ENCODE results near the gene OR51B4. TPM values are rescaled to one million over a fixed set of nuclear protein-coding genes. Genes with fewer than 3 reads are reported as not detected.
"Not testable (repeated sequence)": the region's sequence is repeated elsewhere in the genome, so short reads cannot be mapped to it uniquely, and the experiment has no call there.

The OR51B4 gene, protein sequence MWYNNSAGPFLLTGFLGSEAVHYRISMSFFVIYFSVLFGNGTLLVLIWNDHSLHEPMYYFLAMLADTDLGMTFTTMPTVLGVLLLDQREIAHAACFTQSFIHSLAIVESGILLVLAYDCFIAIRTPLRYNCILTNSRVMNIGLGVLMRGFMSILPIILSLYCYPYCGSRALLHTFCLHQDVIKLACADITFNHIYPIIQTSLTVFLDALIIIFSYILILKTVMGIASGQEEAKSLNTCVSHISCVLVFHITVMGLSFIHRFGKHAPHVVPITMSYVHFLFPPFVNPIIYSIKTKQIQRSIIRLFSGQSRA
- total RNA-seq, result not detected

DNA sequence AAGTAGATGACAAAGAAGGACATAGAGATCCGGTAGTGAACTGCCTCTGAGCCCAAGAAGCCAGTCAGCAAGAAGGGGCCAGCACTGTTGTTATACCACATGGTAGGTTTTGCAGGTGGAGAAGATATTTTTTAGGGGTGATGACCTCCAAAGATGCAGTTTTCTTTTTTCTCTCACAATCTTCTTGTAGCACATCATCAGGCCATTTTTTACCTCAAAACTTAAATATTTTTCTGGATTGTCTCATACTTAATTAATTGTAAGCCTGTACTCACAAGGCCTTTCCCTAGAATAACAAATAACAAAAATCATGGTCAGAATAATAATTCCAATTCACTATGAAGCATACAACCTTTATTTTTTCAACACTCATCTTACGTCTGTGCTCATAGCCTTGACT, at the start of gene OR51B4:
TSS of gene OR51B4 (minus strand) at position 101 of the 400 bp plus-strand sequence. CDS start at position 101, 0 bp downstream.
- no peaks in the 10 kb centered on the region for H3K36me3 Mint-ChIP-seq (ENCODE audit: insufficient read depth in 2 of 2)
- no peaks in the 10 kb centered on the region for H3K9me3 Mint-ChIP-seq
- no peak within 1 kb of the TSS for H3K4me3 Mint-ChIP-seq
- DNase-seq, result no peak
- ATAC-seq (replicated peaks in 1 of 2), result no peak
- H3K4me1 Mint-ChIP-seq (ENCODE audit: low read depth), result no peaks in the 10 kb centered on the region
- H3K27me3 Mint-ChIP-seq (ENCODE audit: low read depth), result peaks cover 6% of the 10 kb centered on the region
- H3K27ac Mint-ChIP-seq, result no peak within 1 kb of the TSS

DNA sequence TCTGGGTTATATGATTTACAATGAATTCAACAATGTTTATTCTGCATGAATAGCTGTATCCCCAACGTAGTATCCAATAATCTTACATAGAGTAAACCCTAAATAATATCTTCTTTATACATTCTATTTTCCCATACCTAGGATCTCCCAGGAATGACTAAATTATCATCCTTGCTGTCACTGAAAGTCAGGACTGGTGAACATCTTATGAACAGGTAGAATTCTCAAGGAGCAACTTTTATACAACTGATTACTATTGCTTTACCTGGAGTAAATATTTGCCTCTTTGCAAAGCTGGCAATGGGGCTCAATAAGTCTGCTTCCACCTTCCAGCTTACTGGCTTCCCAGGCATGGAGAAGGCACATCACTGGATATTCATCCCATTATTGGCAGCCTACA, 49.5 kb upstream of the OR51B4 start, which contains the start of gene OR51B6:
TSS of gene OR51B6 (plus strand) at position 301 of the 400 bp plus-strand sequence. CDS start at position 301, 0 bp downstream.
- DNase-seq (no peak), ATAC-seq (replicated peaks in 1 of 2) (no peak)
- no peak within 1 kb of the TSS for H3K4me3 Mint-ChIP-seq
- H3K27me3 Mint-ChIP-seq (ENCODE audit: low read depth), result peaks cover 14% of the 10 kb centered on the region
- peaks cover 0 to 3% of the 10 kb centered on the region in 2 donors for H3K9me3 Mint-ChIP-seq
- H3K4me1 Mint-ChIP-seq (ENCODE audit: low read depth), result no peaks in the 10 kb centered on the region
- no peaks in the 10 kb centered on the region for H3K36me3 Mint-ChIP-seq (ENCODE audit: insufficient read depth in 2 of 2)
- no peak within 1 kb of the TSS for H3K27ac Mint-ChIP-seq

DNA sequence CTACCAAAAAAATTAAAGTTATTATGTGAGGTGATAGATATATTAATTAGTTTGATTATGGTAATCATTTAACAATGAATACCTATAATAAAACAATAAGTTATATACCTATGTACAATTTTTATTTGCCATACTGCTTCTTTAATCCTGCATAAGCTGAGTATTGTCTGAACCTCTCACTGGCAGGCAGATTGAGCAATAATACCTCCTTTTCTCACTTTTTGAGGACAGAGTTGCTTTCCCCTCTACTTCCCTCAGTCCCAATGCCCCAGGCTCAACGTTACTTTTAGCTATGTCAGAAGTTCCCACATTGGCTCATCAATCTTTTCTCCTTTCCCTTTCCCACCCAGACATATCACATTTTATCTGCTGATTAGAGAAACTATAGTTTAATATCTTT, 47.8 kb upstream of the OR51B4 start:
- Mint-ChIP-seq H3K36me3 (ENCODE audit: insufficient read depth in 2 of 2) (no peaks in the 10 kb centered on the region), H3K27ac (no peak overlapping the region), H3K4me3 (no peak overlapping the region), H3K27me3 (ENCODE audit: low read depth) (peaks cover 14% of the 10 kb centered on the region), H3K9me3 (peaks cover 0 to 3% of the 10 kb centered on the region in 2 donors), H3K4me1 (ENCODE audit: low read depth) (no peaks in the 10 kb centered on the region)
- DNase-seq (no peak), ATAC-seq (replicated peaks in 1 of 2) (no peak)

DNA sequence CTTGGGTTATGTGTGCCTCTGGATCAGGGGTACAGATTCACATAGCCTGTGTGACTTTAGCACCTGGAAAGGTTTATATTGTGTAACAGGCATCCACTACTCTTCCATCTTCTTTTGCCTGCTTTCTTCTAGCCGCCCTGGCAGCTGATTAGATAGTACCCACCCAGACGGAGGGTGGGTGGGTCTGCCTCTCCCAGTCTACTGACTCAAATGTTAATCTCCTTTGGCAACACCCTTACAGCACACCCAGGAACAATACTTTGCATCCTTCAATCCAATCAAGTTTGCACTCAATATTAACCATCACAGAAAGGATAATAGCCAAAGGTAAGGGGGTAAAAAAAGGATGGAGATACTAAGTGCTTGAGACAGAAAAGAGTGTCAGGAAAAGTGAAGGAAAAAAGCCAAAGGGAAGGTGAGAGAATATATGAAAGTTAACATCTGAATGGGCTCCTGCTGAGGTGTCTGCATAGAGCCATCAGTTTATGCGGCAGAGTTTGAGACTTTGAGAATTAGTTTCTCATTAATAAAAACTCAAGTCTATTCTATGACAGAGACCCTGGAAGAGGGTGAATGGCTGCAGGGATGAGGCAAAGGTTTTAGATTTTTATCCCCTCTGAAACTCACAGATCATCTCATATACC, 46.9 kb upstream of the OR51B4 start:
- no peak overlapping the region for H3K27ac Mint-ChIP-seq
- ATAC-seq (replicated peaks in 1 of 2) (no peak), DNase-seq (no peak)
- H3K36me3 Mint-ChIP-seq (ENCODE audit: insufficient read depth in 2 of 2), result no peaks in the 10 kb centered on the region
- peaks cover 14% of the 10 kb centered on the region for H3K27me3 Mint-ChIP-seq (ENCODE audit: low read depth)
- H3K9me3 Mint-ChIP-seq, result peaks cover 0 to 3% of the 10 kb centered on the region in 2 donors
- H3K4me3 Mint-ChIP-seq, result no peak overlapping the region
- H3K4me1 Mint-ChIP-seq (ENCODE audit: low read depth), result no peaks in the 10 kb centered on the region

DNA sequence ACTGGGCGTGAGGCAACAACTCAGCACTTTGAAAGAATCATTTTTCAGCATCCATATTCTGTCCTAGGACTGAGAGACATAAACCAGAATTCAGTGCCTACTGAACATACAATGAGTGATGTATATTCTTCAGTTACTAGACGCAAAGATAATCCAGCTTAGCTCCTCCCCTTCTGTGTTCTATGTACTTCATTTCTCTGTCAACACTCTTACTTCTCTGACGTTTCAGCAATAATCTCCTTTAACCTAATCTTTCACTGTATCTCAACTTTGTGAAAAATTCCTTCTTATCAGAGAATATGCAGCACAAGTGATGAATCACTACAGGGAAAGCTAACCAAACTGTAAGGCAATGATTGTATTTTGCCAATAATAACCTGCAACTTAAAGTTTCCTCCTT, 44.1 kb upstream of the OR51B4 start:
- Mint-ChIP-seq H3K4me3 (no peak overlapping the region), H3K27ac (no peak overlapping the region), H3K27me3 (ENCODE audit: low read depth) (peaks cover 7% of the 10 kb centered on the region), H3K4me1 (ENCODE audit: low read depth) (no peaks in the 10 kb centered on the region), H3K9me3 (peaks cover 0 to 3% of the 10 kb centered on the region in 2 donors), H3K36me3 (ENCODE audit: insufficient read depth in 2 of 2) (no peaks in the 10 kb centered on the region)
- no peak for ATAC-seq (replicated peaks in 1 of 2)
- DNase-seq, result no peak

DNA sequence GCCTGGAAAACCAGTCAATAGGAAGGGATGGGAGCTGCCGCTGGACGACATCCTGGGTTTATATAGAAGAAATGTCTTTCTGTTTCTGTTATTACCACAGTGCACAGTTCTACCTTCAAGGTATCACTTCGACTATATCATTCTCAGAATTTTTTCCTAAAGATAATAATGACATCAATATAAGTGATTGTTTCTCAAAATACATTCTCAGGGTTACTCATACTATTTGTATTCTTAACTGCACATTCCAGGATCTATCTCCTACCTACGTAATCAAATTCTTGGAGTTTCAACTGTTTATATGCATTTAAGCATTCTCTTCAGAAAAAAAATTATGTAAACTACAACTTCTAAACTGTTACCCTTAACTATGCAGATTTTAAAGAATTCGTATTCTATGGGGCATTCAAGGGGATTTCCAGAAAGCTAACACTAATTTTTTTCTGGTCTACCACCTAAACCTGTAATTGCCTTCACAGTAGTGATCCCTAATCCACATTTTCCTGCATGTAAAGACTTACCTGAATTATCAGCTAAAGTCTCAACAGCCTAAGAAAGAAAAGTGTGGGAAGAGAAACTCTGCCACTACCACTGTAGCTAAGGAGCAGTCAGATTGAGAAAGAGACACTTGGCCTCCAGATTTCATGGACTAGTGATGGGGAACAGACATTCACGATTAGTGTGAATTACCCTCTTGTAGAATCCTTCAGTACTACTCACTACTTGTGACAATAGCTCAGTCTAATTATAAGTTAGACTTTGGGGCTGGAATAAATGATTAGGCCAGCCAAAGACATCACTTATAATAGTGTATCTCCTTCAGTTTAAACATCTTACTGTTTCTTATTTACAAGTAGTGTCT, 42.0 kb upstream of the OR51B4 start, which contains the start of gene OR51B5:
TSS of gene OR51B5 (minus strand) at position 51 of the 862 bp plus-strand sequence. CDS start at position 51, 0 bp downstream.
- Mint-ChIP-seq H3K27ac (no peak within 1 kb of the TSS), H3K4me1 (ENCODE audit: low read depth) (no peaks in the 10 kb centered on the region), H3K36me3 (ENCODE audit: insufficient read depth in 2 of 2) (no peaks in the 10 kb centered on the region), H3K4me3 (no peak within 1 kb of the TSS), H3K27me3 (ENCODE audit: low read depth) (peaks cover 15% of the 10 kb centered on the region), H3K9me3 (peaks cover 0 to 3% of the 10 kb centered on the region in 2 donors)
- DNase-seq (no peak), ATAC-seq (replicated peaks in 1 of 2) (no peak)

DNA sequence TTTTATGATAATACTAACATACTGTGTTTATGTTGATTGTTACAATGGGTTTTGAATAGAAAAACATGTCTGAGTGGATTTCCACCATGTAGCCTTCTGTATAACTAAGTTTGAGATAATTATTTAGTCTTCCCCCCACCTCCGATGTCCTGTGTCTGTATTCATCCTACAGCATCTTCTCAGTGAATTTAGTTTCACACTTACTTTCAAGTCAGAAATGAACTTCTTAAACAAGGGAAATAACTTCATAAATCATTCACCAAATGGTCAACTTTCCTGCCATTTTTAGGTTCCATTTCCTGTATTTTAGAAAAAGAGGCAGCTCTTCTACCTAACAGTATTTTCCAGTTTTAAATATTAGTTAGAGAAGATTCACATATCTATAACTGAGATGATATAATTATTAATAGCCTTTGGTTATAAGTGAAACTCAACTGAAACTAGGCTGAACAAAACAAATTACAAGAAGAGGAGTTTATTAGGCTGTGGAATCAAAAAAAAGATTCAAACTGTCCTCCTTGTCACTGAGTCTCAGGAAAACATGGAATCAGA, 38.1 kb upstream of the OR51B4 start:
- ATAC-seq (replicated peaks in 1 of 2) (no peak), DNase-seq (no peak)
- no peak overlapping the region for H3K4me3 Mint-ChIP-seq
- peaks cover 7% of the 10 kb centered on the region for H3K27me3 Mint-ChIP-seq (ENCODE audit: low read depth)
- no peaks in the 10 kb centered on the region for H3K4me1 Mint-ChIP-seq (ENCODE audit: low read depth)
- no peaks in the 10 kb centered on the region for H3K36me3 Mint-ChIP-seq (ENCODE audit: insufficient read depth in 2 of 2)
- H3K9me3 Mint-ChIP-seq, result no peaks in the 10 kb centered on the region
- H3K27ac Mint-ChIP-seq, result no peak overlapping the region

DNA sequence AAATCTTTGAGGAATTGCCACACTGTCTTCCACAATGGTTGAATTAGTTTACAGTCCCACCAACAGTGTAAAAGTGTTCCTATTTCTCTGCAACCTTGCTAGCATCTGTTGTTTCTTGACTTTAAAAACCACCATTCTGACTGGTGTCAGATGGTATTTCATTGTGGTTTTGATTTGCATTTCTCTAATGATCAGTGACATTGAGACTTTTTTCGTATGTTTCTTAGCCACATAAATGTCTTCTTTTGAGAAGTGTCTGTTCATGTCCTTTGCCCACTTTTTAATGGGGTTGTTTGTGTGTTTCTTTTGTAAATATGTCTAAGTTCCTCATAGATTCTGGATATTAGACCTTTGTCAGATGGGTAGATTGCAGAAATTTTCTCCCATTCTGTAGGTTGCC, 35.5 kb upstream of the OR51B4 start:
- H3K9me3 Mint-ChIP-seq; H3K27ac Mint-ChIP-seq; H3K36me3 Mint-ChIP-seq (ENCODE audit: insufficient read depth in 2 of 2); DNase-seq; H3K4me3 Mint-ChIP-seq; H3K27me3 Mint-ChIP-seq (ENCODE audit: low read depth); ATAC-seq (replicated peaks in 1 of 2); H3K4me1 Mint-ChIP-seq (ENCODE audit: low read depth): not testable (repeated sequence)

DNA sequence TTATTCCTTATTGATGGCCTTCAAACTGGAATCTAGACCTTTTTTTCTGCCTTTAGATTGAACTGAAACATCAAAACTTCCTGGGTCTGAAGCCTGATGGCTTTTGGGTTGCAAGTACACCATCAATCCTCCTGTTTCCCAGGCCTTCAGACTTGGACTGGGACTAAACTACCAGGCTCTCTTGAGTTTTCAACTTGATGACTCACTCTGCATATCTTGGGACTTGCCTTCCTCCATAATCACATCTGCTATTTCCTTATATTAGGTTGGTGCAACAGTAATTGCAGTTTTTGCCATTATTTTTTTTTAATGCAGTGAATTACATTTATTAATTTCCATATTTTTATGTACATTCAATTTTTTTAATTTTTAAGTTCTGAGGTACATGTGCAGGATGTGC, 34.6 kb upstream of the OR51B4 start:
- ATAC-seq (replicated peaks in 1 of 2), result no peak
- peaks cover 7% of the 10 kb centered on the region for H3K27me3 Mint-ChIP-seq (ENCODE audit: low read depth)
- H3K4me3 Mint-ChIP-seq, result no peak overlapping the region
- H3K9me3 Mint-ChIP-seq, result no peaks in the 10 kb centered on the region
- no peaks in the 10 kb centered on the region for H3K36me3 Mint-ChIP-seq (ENCODE audit: insufficient read depth in 2 of 2)
- H3K4me1 Mint-ChIP-seq (ENCODE audit: low read depth), result no peaks in the 10 kb centered on the region
- no peak for DNase-seq
- H3K27ac Mint-ChIP-seq, result no peak overlapping the region

DNA sequence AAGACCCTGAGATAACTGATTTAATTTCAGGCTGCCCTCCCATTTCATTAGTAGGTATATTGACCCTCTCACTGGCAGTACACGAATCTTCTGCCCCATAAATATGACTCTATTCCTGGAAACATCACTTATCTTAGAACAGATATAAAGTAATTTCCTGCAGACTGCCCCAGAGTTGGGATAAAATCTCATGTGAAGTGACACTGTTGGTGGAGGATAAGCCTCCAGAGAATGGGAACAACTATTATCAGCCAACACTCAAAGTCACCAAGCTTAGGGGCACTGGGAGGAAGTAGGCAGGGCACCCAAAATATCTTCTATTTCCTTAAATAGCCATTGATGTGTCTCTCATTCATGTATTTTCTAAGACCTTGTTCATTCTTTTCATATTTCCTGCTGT, 33.4 kb upstream of the OR51B4 start:
- no peaks in the 10 kb centered on the region for H3K4me1 Mint-ChIP-seq (ENCODE audit: low read depth)
- H3K4me3 Mint-ChIP-seq, result no peak overlapping the region
- ATAC-seq (replicated peaks in 1 of 2) (no peak), DNase-seq (no peak)
- H3K27me3 Mint-ChIP-seq (ENCODE audit: low read depth), result peaks cover 16% of the 10 kb centered on the region
- H3K36me3 Mint-ChIP-seq (ENCODE audit: insufficient read depth in 2 of 2), result no peaks in the 10 kb centered on the region
- H3K9me3 Mint-ChIP-seq, result no peaks in the 10 kb centered on the region
- no peak overlapping the region for H3K27ac Mint-ChIP-seq

DNA sequence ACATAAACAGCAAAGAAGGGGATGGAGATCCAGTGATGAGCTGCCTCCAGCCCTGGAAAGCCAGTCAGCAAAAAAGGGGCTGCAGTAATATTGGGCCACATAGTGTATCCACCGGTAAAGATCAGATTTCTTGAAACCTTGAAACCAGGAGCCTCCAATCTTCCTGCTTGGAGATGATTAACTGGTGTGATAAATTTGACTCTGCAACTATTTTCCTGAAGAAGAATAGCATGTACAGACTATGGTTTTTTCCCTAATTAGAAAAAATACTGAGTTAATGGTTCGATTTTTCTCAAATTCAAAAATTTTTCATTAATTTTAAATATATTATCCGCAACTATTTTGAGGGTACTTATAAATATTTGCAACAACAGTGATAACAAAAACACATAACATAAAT, 22.5 kb upstream of the OR51B4 start, which contains the start of gene OR51B2:
TSS of gene OR51B2 (minus strand) at position 101 of the 400 bp plus-strand sequence. CDS start at position 101, 0 bp downstream.
- DNase-seq (no peak), ATAC-seq (replicated peaks in 1 of 2) (no peak)
- Mint-ChIP-seq H3K9me3 (peaks cover 0 to 6% of the 10 kb centered on the region in 2 donors), H3K27me3 (ENCODE audit: low read depth) (peaks cover 10% of the 10 kb centered on the region), H3K4me1 (ENCODE audit: low read depth) (no peaks in the 10 kb centered on the region), H3K36me3 (ENCODE audit: insufficient read depth in 2 of 2) (no peaks in the 10 kb centered on the region), H3K4me3 (no peak within 1 kb of the TSS), H3K27ac (no peak within 1 kb of the TSS)

DNA sequence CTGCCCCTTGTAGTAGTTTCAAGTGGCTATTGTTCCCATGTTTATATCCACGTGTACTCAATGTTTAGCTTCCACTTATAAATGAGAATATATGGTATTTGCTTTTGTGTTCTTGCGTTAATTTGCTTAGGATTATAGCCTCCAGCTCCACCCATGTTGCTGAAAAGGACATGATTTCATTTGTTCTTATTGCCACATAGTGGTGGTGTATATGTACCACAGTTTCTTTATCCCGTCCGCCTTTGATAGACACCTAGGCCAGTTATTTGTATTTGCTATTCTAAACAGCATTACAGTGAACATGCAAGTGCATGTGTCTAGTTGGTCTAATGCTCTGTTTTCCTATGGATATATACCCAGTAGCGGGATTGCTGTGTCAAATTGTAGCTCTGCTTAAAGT, 15.5 kb upstream of the OR51B4 start:
- ATAC-seq (replicated peaks in 1 of 2) (no peak), DNase-seq (no peak)
- peaks cover 2 to 4% of the 10 kb centered on the region in 2 donors for H3K9me3 Mint-ChIP-seq
- no peaks in the 10 kb centered on the region for H3K4me1 Mint-ChIP-seq (ENCODE audit: low read depth)
- H3K27ac Mint-ChIP-seq, result no peak overlapping the region
- H3K36me3 Mint-ChIP-seq (ENCODE audit: insufficient read depth in 2 of 2), result no peaks in the 10 kb centered on the region
- H3K27me3 Mint-ChIP-seq (ENCODE audit: low read depth), result no peaks in the 10 kb centered on the region
- no peak overlapping the region for H3K4me3 Mint-ChIP-seq
